HG03378 (cell line): Measurements from ENCODE around the gene RHOH.
"Not testable (repeated sequence)": the region's sequence is repeated elsewhere in the genome, so short reads cannot be mapped to it uniquely, and the experiment has no call there.

ENCODE experiments used
- ATAC-seq: cut with Tn5 transposase; IDR thresholded peaks from one replicate; pipeline ENCODE4 v1.9.1; 2021; ENCODE audit warnings: mild to moderate bottlenecking, moderate library complexity; ENCODE audit not compliant: unreplicated experiment

RHOH gene

DNA sequence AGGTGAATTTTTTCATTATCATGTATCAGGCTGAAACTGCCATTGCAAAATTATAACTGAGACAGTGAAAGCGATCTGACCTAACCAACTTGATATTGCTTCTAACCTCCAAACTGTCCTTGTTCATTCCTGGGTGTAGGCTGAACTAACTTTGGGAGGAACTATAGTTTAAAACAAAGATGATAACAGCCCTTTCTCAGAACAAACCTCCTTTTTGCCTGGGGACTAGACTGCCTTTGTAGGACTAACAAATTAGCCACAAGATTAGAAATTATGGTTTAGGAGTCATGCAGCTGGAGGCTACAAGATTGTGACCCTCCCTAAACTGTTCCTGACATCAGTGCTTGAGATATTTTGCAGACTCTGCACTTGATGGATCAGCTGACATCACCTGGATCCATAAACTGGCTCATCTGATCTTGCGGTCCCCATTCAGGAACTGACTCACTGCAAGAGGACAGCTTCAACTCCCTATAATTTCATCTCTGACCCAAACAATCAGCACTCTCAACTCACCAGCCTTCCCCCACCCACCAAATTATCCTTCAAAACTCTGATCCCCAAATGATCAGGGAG is 93.9 kb downstream of the RHOH start:
- ATAC-seq: not testable (repeated sequence)

DNA sequence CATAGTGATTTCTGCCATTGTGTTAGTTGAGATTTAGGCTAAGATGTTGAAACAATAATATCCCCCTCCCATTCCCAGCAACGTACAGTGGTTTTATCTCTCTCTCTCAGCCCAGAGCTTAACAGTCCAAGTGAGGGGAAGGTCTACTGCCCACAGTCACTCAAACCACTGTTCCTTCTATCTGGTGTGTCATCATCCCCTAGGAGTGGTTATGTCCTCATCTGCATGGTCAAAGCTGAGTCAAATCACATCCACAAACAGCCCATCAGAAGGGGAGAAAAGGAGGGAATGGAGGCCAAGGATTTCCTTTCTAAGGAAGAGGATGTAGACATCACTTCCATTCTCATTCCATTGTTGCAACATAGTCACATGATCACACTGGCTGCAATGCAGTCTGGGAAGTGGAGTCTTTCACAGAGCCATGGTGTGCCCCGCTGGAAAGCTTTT is 95.5 kb downstream of the RHOH start:
- no peak for ATAC-seq

DNA sequence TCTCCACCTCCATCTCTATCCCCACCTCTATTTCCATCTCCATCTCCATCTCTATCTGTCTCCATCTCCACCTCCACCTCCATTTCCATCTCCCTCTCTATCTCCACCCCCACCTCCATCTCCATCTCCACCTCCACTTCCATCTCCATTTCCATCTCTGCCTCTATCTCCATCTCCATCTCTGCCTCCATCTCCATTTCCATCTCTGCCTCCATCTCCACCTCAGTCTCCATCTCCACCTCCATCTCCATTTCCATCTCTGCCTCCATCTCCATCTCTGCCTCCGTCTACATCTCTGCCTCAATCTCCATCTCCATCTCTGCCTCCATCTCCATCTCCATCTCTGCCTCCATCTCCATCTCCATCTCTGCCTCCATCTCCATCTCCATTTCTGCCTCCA is 97.5 kb downstream of the RHOH start:
- ATAC-seq: no peak

DNA sequence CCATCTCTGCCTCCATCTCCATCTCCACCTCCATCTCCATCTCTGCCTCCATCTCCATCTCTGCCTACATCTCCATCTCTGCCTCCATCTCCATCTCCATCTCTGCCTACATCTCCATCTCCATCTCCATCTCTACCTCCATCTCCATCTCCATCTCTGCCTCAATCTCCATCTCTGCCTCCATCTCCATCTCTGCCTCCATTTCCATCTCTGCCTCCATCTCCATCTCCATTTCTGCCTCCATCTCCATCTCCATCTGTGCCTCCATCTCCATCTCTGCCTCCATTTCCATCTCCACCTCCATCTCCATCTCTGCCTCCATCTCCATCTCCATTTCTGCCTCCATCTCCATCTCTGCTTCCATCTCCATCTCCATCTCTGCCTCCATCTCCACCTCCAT is 98.2 kb downstream of the RHOH start:
- ATAC-seq: not testable (repeated sequence)

DNA sequence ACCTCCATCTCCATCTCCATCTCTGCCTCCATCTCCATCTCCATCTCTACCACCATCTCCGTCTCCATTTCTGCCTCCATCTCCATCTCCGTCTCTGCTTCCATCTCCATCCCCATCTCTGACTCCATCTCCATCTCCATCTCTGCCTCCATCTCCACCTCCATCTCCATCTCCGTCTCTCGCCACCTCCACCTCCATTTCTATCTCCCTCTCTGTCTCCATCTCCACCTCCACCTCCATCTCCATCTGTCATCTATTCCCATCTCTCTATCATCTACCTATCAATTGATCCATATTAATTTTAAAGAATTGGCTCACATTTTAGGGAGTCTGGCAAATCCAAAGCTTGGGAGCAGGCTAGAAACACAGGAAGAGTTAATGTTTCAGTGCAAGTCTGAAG is 98.7 kb downstream of the RHOH start:
- ATAC-seq: no peak
